ENCODE results near the gene SEMA3E.
"Not testable (repeated sequence)": the region's sequence is repeated elsewhere in the genome, so short reads cannot be mapped to it uniquely, and the experiment has no call there.

The SEMA3E gene

DNA sequence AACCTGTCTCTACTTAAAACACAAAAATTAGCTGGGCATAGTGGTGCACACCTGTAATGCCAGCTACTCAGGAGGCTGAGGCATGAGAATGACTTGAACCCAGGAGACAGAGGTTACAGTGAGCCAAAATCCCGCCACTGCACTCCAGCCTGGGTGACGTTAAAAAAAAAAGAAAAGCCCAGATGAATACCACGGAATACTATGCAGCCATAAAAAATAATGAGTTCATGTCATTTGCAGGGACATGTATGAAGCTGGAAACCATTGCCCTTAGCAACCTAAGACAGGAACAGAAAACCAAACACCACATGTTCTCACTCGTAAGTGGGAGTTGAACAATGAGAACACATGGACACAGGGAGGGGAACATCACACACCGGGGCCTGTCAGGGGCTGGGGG, 218.7 kb downstream of the SEMA3E start:
- in situ Hi-C loops (cut with HindIII; ENCODE audit: low pct_ligation_motif_present, low pct_unique_long_range_greater_than_20kb, low sequenced_read_pairs); DNase-seq: not testable (repeated sequence)

- in situ Hi-C loops (cut with HindIII; ENCODE audit: low pct_ligation_motif_present, low pct_unique_long_range_greater_than_20kb, low sequenced_read_pairs): no loop called here
- DNase-seq: no peak
Measured at GRCh38 chr7:83429493-83429892, 219.4 kb downstream of the SEMA3E start.

DNA sequence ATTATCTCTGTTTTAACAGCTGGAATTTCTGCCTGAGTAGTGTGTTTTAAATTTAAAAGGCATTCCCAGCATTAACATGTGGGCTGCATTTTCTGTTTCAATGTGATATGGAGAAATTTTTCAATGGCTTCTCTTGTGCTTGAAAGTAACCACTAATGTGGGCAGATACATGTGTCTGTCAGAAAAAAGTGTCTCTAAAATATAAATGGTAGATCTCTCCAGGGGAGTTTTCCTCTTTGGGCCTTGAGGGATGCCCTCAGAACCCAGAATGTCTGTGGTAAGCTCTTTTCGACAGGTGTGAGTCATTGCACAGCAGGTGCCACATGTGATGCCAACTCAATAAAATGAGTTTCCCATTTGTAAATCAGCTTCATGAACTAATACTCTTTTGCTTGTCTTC, 221.1 kb downstream of the SEMA3E start:
- peak; percentile 75 for DNase-seq

DNA sequence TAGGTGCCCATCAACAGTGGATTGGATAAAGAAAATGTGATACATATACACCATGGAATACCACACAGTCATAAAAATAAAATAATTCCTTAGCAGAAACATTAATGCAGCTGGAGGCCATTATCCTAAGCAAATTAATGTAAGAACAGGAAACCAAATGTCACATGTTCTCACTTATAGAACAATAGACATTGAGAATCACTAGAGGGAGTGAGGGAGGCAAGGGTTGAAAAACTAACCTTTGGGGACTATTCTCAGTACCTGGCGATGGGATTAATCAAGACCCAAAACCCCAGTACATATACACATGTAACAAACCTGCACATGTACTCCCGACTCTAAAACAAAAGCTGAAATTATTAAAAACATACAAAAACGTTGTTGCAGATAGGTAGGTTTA, 222.6 kb downstream of the SEMA3E start:
- no peak for DNase-seq
- in situ Hi-C loops (cut with HindIII; ENCODE audit: low pct_ligation_motif_present, low pct_unique_long_range_greater_than_20kb, low sequenced_read_pairs): no loop called here

More for the DNA sequence above, 221.1 kb downstream of the SEMA3E start:
- in situ Hi-C loops (cut with HindIII; ENCODE audit: low pct_ligation_motif_present, low pct_unique_long_range_greater_than_20kb, low sequenced_read_pairs): no loop called here

DNA sequence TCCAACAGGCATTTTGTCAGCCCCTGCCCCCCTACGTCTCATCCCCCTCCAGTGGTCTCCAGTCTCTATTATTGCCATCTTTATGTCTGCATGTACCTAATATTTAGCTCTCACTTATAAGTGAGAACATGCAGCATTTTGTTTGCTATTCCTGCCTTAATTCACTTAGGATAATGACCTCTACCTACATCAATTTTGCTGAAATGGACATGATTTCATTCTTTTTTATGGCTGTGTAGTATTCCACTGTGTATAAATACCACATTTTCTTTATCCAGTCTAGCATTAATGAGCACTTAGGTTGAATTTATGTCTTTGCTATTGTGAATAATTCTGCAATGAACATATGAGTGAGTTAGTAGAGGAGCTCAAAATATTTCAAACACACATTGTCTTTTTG, 229.9 kb downstream of the SEMA3E start:
- DNase-seq: no peak
- in situ Hi-C loops (cut with HindIII; ENCODE audit: low pct_ligation_motif_present, low pct_unique_long_range_greater_than_20kb, low sequenced_read_pairs): loop anchor here (25.0 kb wide), 1 partner anchor 243 kb away; no protein-coding TSS in a partner anchor

GRCh38 chr7:83415840-83416239, 233.1 kb downstream of the SEMA3E start:
- no peak for DNase-seq
- in situ Hi-C loops (cut with HindIII; ENCODE audit: low pct_ligation_motif_present, low pct_unique_long_range_greater_than_20kb, low sequenced_read_pairs): loop anchor here (25.0 kb wide), 1 partner anchor 246 kb away; no protein-coding TSS in a partner anchor

DNA sequence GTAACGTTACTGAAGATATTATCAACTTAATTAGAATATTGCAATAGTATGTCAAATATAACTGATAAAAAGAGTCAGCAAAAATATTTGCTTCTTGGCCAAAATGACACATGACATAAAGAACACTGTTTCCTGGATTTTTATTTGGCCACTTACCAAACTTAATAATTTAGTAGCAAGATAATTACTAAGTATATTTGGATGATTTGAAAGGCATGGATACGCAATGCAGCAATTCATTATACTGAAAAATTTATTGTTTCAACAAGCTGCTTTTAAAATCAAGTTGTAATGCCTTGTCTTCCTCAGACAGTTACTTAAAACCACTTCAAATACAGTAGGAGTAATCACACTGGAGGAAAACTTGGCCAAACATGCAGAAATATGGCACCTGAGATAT, 234.0 kb downstream of the SEMA3E start:
- in situ Hi-C loops (cut with HindIII; ENCODE audit: low pct_ligation_motif_present, low pct_unique_long_range_greater_than_20kb, low sequenced_read_pairs): loop anchor here (25.0 kb wide), 1 partner anchor 247 kb away; no protein-coding TSS in a partner anchor
- DNase-seq: no peak

DNA sequence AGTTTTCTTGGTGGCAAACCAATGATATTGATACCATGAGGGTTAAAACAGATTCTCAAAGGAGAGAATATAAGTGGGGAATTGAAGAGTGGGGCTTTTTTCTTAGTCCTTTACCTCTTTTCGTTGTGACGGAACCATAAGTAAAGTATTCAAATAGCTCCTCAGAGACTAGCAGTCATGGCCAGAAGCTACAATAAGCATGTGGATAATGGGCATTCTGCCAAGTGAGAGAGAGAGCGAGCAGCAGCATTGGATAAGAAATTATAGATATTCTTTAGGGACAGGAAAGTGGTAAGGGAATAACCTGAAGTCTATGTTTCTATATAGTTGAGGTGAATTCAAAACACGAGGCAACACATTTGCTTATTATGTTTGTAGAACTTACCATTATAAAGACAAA, 235.1 kb downstream of the SEMA3E start:
- no peak for DNase-seq
- in situ Hi-C loops (cut with HindIII; ENCODE audit: low pct_ligation_motif_present, low pct_unique_long_range_greater_than_20kb, low sequenced_read_pairs): loop anchor here (25.0 kb wide), 1 partner anchor 248 kb away; no protein-coding TSS in a partner anchor

DNA sequence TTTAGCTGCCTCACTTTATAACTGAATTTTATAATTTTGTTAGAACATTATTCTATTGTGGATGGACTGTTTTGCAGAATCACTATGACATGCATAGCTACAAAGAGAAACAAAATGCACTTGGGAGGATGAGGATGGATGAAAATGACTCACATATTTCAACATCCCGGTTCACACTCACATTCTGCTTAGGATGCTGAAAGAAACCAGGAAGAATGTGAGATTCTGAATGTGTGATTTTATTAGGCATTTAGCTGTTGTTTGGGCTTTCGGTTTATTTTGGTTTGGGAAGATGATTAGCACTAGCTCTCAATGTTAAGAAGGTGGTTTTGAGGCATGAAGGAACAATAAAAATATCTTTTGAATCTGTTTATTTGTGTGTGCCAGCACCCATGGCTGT, 235.5 kb downstream of the SEMA3E start:
- in situ Hi-C loops (cut with HindIII; ENCODE audit: low pct_ligation_motif_present, low pct_unique_long_range_greater_than_20kb, low sequenced_read_pairs): loop anchor here (25.0 kb wide), 1 partner anchor 249 kb away; no protein-coding TSS in a partner anchor
- DNase-seq: no peak

DNA sequence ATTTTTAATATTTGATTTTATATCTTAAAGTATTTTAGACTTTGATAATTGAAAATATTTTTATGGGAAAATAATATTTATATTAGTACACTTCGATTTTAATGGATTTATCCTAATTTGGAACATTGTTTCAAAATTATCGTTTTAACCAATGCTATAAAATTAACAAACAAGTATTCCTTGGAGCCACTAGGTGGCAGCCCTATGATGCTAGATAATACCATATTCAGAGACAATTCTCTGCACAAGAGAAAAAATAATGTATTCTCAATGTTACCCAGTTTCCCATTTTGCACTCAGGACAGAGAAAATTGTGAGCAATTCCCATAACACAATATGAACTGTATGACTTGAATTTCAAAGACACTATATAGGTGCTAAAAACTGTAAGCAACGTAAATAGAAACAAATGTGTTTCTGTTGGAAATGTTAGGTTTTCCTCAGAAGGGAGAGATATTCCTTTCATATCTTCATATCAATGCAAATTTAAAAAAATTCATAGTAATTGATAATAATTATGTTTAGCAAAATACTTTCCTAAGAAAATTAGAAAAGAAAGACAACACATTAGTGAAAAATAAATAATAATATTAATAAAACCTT, 237.8 kb downstream of the SEMA3E start:
- peak; percentile 74 for DNase-seq
- in situ Hi-C loops (cut with HindIII; ENCODE audit: low pct_ligation_motif_present, low pct_unique_long_range_greater_than_20kb, low sequenced_read_pairs): loop anchor here (25.0 kb wide), 1 partner anchor 251 kb away; no protein-coding TSS in a partner anchor

DNA sequence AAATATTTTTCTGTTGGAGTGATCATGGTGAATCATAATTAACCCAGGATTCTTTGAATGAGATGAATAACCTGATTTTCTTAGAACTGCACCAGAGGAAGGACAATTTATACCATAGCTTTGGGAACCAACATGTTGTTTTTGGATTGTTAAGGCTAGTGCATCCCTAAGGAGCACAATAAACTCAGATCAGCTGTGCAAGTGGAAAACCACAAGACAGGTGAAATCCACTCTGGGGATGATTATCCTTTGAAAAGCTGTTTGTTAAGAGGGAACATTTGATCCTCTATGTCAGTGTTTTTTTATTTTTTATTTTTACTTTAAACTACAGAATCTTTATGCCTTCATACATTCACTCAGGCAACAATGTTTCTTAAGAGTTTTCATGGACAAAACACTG, 254.2 kb downstream of the SEMA3E start:
- in situ Hi-C loops (cut with HindIII; ENCODE audit: low pct_ligation_motif_present, low pct_unique_long_range_greater_than_20kb, low sequenced_read_pairs): no loop called here
- no peak for DNase-seq

DNA sequence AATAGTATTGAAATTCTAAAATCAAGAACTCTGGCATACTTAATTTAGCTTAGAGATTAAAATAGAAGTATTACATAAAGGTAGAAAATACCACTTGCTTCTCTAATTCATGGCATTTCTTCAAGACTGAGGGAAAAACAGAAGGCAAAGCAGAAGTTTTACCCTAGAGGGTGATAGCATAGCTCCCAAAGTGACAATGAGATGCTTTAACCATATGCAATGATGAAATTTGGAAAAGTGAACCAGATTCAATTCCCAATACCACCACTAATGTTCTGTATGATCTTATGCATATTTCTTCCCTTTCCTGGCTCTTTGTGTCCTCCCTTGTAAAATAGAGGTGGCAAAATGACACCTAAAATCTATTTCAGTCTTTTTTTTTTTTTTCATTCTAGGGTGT, 260.5 kb downstream of the SEMA3E start:
- no peak for DNase-seq
- in situ Hi-C loops (cut with HindIII; ENCODE audit: low pct_ligation_motif_present, low pct_unique_long_range_greater_than_20kb, low sequenced_read_pairs): no loop called here

DNA sequence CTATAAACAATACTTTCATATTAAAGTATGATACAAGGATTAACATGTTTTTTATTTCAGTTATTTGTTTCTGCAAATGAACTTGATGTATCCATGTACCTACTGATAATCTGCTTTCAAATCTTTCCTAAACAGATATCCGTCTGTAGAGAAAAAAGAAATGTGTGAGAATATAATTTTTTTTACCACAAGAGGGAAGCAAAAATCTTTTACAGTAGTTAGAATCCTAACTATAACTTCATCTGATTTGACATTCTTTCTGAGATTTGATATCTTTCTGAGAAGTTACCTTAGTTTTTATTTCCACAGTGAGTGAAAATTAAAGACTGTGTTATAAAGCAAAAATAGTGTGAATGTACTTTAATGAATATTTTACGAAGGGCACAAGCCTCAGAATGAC, 282.3 kb downstream of the SEMA3E start:
- DNase-seq: peak; percentile 48
- in situ Hi-C loops (cut with HindIII; ENCODE audit: low pct_ligation_motif_present, low pct_unique_long_range_greater_than_20kb, low sequenced_read_pairs): no loop called here

- in situ Hi-C loops (cut with HindIII; ENCODE audit: low pct_ligation_motif_present, low pct_unique_long_range_greater_than_20kb, low sequenced_read_pairs): no loop called here
Measured at GRCh38 chr7:83365746-83366145, 283.2 kb downstream of the SEMA3E start.

DNA sequence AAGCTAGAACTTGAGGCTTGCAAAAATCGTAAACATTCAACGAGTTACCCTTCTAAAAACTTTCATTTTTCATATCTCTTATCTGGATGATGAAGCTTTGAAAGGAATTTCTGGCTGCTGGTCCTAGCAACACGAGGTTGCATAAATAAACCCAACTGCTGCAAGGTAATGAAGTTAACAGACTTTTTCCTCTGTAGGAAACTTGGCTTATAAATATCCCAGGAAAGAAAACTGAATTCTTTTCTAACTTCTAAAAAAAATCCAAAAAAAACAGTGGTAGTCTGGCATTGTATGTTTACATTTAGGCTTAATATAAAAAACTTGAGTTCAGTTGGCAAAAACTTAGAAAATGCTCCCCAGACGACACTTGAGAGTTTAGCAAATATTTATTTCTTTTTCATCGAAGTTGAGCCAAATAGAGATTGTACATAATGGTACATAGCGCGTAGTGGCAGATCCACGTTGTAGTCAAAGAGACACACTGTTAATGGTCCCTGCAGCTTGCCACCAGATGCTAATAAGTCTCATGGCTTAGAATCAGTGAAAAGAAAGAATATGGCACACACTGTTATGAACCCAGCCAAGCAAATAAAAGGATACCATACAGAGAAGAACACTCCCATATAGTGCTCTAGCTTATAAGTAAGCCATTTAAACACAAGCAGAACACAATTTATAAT, 285.9 kb downstream of the SEMA3E start:
- in situ Hi-C loops (cut with HindIII; ENCODE audit: low pct_ligation_motif_present, low pct_unique_long_range_greater_than_20kb, low sequenced_read_pairs): no loop called here
- no peak for DNase-seq

More at GRCh38 chr7:83365746-83366145, 283.2 kb downstream of the SEMA3E start:
- DNase-seq: peak; percentile 39

- in situ Hi-C loops (cut with HindIII; ENCODE audit: low pct_ligation_motif_present, low pct_unique_long_range_greater_than_20kb, low sequenced_read_pairs): no loop called here
- no peak for DNase-seq
Measured at GRCh38 chr7:83359108-83359507, 289.8 kb downstream of the SEMA3E start.

DNA sequence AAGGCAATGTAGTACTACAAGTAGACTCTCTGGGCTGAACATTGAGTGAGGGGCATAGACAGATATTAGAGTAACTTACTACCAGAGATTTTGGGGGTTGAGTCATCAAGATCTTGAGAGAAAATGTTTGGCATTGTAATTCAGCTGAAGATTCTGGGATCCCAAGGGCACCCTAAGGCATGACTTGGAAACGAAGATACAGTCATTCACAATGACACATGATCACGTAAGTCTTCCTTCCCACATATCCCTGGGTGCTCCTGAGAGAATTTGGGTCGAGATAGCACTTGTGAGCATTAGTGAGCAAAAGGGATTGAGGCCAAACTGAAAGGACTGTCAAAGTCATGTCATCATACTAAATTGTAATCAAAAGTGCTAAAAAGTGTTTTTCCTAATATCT, 293.8 kb downstream of the SEMA3E start:
- in situ Hi-C loops (cut with HindIII; ENCODE audit: low pct_ligation_motif_present, low pct_unique_long_range_greater_than_20kb, low sequenced_read_pairs): no loop called here
- no peak for DNase-seq

DNA sequence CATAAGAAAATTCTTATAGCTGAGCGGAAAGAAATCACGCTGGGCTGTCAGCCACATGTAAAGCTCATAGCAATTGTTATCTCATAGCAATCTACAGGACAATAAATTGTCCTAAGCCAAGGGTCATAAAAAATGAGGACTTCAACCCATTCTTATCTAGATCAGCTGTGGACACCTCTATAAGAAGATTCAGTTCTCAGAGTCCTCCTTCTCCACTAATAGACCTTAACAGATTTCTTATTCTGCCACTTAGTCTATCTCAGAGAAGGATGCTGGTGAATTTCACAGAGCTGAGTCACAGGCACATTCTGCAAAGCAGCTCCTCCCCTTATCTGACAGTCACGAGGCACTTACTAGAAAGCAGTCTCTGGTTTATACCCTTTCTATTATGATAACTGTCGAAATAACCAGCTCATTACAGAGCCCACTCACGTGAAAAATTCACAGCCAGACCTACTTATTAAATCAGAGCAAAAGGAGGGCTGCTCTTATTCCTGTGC, 300.9 kb downstream of the SEMA3E start:
- DNase-seq: peak; percentile 86
- in situ Hi-C loops (cut with HindIII; ENCODE audit: low pct_ligation_motif_present, low pct_unique_long_range_greater_than_20kb, low sequenced_read_pairs): no loop called here

DNA sequence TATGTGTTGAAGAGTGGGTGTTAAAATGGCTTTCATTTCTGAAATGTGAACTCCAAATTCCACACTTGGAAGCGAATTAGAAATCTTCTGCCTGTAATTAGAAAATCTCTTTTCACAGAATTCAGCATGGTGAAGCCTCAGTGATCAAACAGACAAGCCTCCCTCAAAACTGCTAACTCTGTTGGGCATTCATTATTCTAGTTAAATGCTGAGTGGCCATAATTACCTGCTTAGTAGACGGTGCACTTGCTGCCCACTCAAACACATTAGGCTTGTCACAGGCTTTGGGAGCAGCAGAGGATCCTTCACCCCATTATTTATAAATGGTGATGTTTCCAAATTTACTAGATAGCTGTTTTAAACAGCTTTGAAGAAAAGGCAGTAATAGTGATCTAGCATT, 309.0 kb downstream of the SEMA3E start:
- DNase-seq: no peak
- in situ Hi-C loops (cut with HindIII; ENCODE audit: low pct_ligation_motif_present, low pct_unique_long_range_greater_than_20kb, low sequenced_read_pairs): no loop called here
